Panc1 (cell line): ENCODE data around the gene IFNG. TPM values are rescaled to one million over a fixed set of nuclear protein-coding genes. Genes with fewer than 3 reads are reported as not detected.

Experiments
- ATAC-seq: fragments of 200-7000 bp; cut with Tn5 transposase; 2 replicates; pipeline ENCODE4 v1.9.1; 2020; ENCODE audit warnings: mild to moderate bottlenecking, moderate library complexity
- BruUV-seq: library from RNA; stranded (reverse); fragments of 400-500 nt; replicated peaks from 2 replicates; lab custom pipeline; 2021; lab: Mats Ljungman, UMichigan
- CTCF ChIA-PET: fragments of 300-600 bp; sonication (Branson Sonifier 250); formaldehyde crosslinking; loops from one replicate; lab custom pipeline; 2022; ENCODE audit warnings: antibody characterized with exemption; lab: Charles Lee
- POLR2A ChIA-PET: fragments of 300-600 bp; sonication (Branson Sonifier 250); formaldehyde crosslinking; loops from one replicate; lab custom pipeline; 2022; ENCODE audit warnings: antibody characterized with exemption; lab: Charles Lee
- DNase-seq: peaks from one replicate; pipeline ENCODE4 v3.0.0-alpha.2; 2010; ENCODE audit warnings: low read depth, low spot score
- H3K27ac ChIP-seq: 2 replicates; pipeline ENCODE4 v1.5.1; 2011; ENCODE audit warnings: mild to moderate bottlenecking, low read length, inconsistent platforms
- H3K27me3 ChIP-seq: fragments of 200-500 bp; sonication (Bioruptor generic); 2 replicates; pipeline ENCODE4 v1.6.0; 2014; ENCODE audit warnings: low read length, inconsistent platforms; ENCODE audit not compliant: control insufficient read depth, insufficient read depth
- H3K36me3 ChIP-seq: fragments of 200-500 bp; sonication (Bioruptor generic); 2 replicates; pipeline ENCODE4 v1.5.1; 2014; ENCODE audit warnings: inconsistent platforms, mild to moderate bottlenecking, low read length, moderate library complexity; ENCODE audit not compliant: control insufficient read depth, insufficient read depth
- H3K4me1 ChIP-seq: 2 replicates; pipeline ENCODE4 v1.5.1; 2011; ENCODE audit warnings: inconsistent platforms, mild to moderate bottlenecking, low read length, moderate library complexity; ENCODE audit not compliant: control insufficient read depth, insufficient read depth
- H3K4me3 ChIP-seq, 2 experiments: 2 replicates each; pipeline ENCODE4 v1.5.1; 2011 to 2012; ENCODE audit warnings: low read depth in 2 of 2, low read length in 2 of 2, mild to moderate bottlenecking in 2 of 2, inconsistent platforms in 1 of 2, moderate library complexity in 1 of 2
- H3K9me3 ChIP-seq: fragments of 200-500 bp; sonication (Bioruptor generic); 2 replicates; pipeline ENCODE4 v1.5.1; 2014; ENCODE audit warnings: low read depth, mild to moderate bottlenecking, inconsistent platforms, low read length, moderate library complexity; ENCODE audit not compliant: control insufficient read depth, insufficient read depth
- POLR2AphosphoS5 ChIP-seq: IDR thresholded peaks from 2 replicates; pipeline ENCODE4 v1.6.1; 2012; ENCODE audit warnings: mild to moderate bottlenecking, low read depth, low read length, moderate library complexity
- REST ChIP-seq, 2 experiments: IDR thresholded peaks; 2 replicates each; pipeline ENCODE4 v1.6.1; 2011 to 2012; ENCODE audit warnings: low read depth in 2 of 2, control low read depth in 1 of 2, low read length in 1 of 2, mild to moderate bottlenecking in 1 of 2, moderate library complexity in 1 of 2; ENCODE audit not compliant: insufficient read depth in 1 of 2
- SIN3A ChIP-seq: IDR thresholded peaks from 2 replicates; pipeline ENCODE4 v1.6.1; 2012; ENCODE audit warnings: low read depth, mild to moderate bottlenecking, low read length, moderate library complexity, borderline replicate concordance; ENCODE audit not compliant: insufficient read depth
- TCF7L2 ChIP-seq: IDR thresholded peaks from 2 replicates; pipeline ENCODE4 v1.6.1; 2011; ENCODE audit warnings: mild to moderate bottlenecking, low read depth, low read length, inconsistent platforms
- in situ Hi-C: cut with HindIII; loops from 2 replicates; pipeline ENCODE4 v1.10.0; 2016; ENCODE audit warnings: low sequenced_read_pairs, low pct_unique_long_range_greater_than_20kb
- intact Hi-C: fragments of 100-400 bp; cut with micrococcal nuclease; formaldehyde crosslinking; loops from one replicate; pipeline ENCODE4 v1.10.0; 2022; ENCODE audit not compliant: unreplicated experiment
- total RNA-seq: library from RNA; stranded (reverse); gene quantifications from one replicate; pipeline ENCODE4 v1.2.1, GENCODE V29; 2021; ENCODE audit not compliant: unreplicated experiment
- TF ChIP-seq, protein P1 (sequence below): fragments of 450-650 bp; IDR thresholded peaks from 2 replicates; pipeline ENCODE4 v1.5.1; 2017; ENCODE audit warnings: mild to moderate bottlenecking

The IFNG gene
- total RNA-seq, 1 experiment from 2014 or later = 0.33 TPM

DNA sequence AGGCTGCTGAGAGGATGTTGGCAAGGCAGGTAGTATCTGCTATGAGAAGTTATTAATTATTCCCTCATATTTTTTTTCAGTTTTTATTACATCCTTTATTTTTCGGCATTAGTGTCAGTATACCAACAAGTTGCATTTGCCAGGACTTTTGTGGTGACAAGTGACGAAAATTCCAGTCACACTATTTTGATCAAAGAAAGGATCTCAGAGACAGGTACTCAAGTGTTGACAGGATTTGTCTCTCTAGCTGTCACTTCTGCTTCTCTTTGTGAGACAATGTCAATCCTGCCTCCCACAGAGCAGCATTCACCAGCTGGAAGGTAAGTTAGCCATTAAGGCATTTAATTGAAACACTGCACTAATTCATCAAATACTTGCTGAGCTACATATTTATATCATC is 18.0 kb upstream of the IFNG start:
- Histone ChIP-seq H3K27me3 (0 out of 2 replicates have a peak, but pooled peaks cover 2% of the 10 kb centered on the region), H3K4me3 (no peak overlapping the region), H3K9me3 (no peaks in the 10 kb centered on the region), H3K27ac (no peak overlapping the region), H3K4me1 (no peaks in the 10 kb centered on the region), H3K36me3 (no peaks in the 10 kb centered on the region)
- intact Hi-C loops = no loop called here
- ATAC-seq = no peak
- no peak for DNase-seq
- in situ Hi-C loops = no loop called here
- BruUV-seq = no TSS peak
- TF ChIP-seq, protein P1, sequence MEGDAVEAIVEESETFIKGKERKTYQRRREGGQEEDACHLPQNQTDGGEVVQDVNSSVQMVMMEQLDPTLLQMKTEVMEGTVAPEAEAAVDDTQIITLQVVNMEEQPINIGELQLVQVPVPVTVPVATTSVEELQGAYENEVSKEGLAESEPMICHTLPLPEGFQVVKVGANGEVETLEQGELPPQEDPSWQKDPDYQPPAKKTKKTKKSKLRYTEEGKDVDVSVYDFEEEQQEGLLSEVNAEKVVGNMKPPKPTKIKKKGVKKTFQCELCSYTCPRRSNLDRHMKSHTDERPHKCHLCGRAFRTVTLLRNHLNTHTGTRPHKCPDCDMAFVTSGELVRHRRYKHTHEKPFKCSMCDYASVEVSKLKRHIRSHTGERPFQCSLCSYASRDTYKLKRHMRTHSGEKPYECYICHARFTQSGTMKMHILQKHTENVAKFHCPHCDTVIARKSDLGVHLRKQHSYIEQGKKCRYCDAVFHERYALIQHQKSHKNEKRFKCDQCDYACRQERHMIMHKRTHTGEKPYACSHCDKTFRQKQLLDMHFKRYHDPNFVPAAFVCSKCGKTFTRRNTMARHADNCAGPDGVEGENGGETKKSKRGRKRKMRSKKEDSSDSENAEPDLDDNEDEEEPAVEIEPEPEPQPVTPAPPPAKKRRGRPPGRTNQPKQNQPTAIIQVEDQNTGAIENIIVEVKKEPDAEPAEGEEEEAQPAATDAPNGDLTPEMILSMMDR = no peak
- TF ChIP-seq POLR2AphosphoS5 (no peak), SIN3A (no peak), REST (IDR thresholded peaks at IDR 0.05; ENCODE audit: insufficient read depth in 1 of 2, low read depth in 2 of 2, low read length in 1 of 2) (no peak), TCF7L2 (no peak)
- CTCF ChIA-PET = no interaction called here
- POLR2A ChIA-PET = no interaction called here

DNA sequence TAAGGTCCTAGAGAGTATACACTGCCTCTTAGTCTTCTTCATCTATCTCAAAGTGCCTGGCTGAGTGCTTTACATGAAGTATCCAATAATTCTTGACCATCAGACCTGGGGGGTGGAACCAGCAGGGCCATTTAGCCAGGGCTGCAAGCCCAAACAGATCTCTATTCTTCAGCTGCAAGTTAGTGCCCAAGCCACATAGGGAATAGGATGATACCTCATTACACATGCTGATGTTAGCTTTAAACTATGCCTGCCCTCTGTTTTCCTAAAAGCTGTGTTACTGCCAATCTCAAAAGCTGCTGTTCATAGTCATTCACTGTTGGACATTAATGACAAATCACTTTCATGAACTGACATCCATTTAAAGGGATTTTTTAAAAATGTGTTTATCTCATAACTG is 16.7 kb upstream of the IFNG start:
- H3K27me3 ChIP-seq = 0 out of 2 replicates have a peak, but pooled peaks cover 2% of the 10 kb centered on the region
- H3K4me3 ChIP-seq = no peak overlapping the region
- H3K4me1 ChIP-seq = no peaks in the 10 kb centered on the region
- TF ChIP-seq TCF7L2 (no peak), SIN3A (no peak), POLR2AphosphoS5 (no peak), REST (IDR thresholded peaks at IDR 0.05; ENCODE audit: insufficient read depth in 1 of 2, low read depth in 2 of 2, low read length in 1 of 2) (no peak)
- TF ChIP-seq, protein P1 = no peak
- intact Hi-C loops = no loop called here
- H3K36me3 ChIP-seq = no peaks in the 10 kb centered on the region
- no peak overlapping the region for H3K27ac ChIP-seq
- in situ Hi-C loops = no loop called here
- no peak for DNase-seq
- BruUV-seq = no TSS peak
- POLR2A ChIA-PET = interaction anchor here (0.6 kb wide), 1 partner anchor 99 kb away, joined by 6 read pairs; no protein-coding TSS in a partner anchor
- no peaks in the 10 kb centered on the region for H3K9me3 ChIP-seq
- no peak for ATAC-seq
- CTCF ChIA-PET = no interaction called here
